Lung (tissue), 12 donors: ENCODE data around the gene ADSL. TPM values are rescaled to one million over a fixed set of nuclear protein-coding genes. Genes with fewer than 3 reads are reported as not detected.

ENCODE experiments used
- ATAC-seq: fragments of 200-7000 bp; cut with Tn5 transposase; one replicate; pipeline ENCODE4 v1.9.1; 2020; ENCODE audit warnings: moderate number of reproducible peaks; ENCODE audit not compliant: insufficient read depth, low FRiP score
- DNase-seq, 3 donors: peaks; one replicate each; pipeline ENCODE4 v3.0.0-alpha.2; 2013 to 2017
- H3K27ac ChIP-seq, 2 donors: one replicate each; pipeline ENCODE4 v1.5.1; 2013; ENCODE audit warnings: mild to moderate bottlenecking in 2 of 2, moderate library complexity in 2 of 2, control low read depth in 1 of 2, inconsistent platforms in 1 of 2, low read depth in 1 of 2, low read length in 1 of 2
- H3K27me3 ChIP-seq, 3 donors: one replicate each; pipeline ENCODE4 v1.5.1; 2013; ENCODE audit warnings: low read length in 2 of 3; ENCODE audit not compliant: control insufficient read depth in 3 of 3, insufficient read depth in 3 of 3
- H3K36me3 ChIP-seq, 4 donors: one replicate each; pipeline ENCODE4 v1.5.1; 2013; ENCODE audit warnings: low read length in 4 of 4, mild to moderate bottlenecking in 1 of 4, moderate library complexity in 1 of 4; ENCODE audit not compliant: control insufficient read depth in 4 of 4, insufficient read depth in 4 of 4
- H3K4me1 ChIP-seq, 5 donors: one replicate each; pipeline ENCODE4 v1.5.1; 2013; ENCODE audit warnings: low read length in 5 of 5, mild to moderate bottlenecking in 2 of 5, moderate library complexity in 1 of 5; ENCODE audit not compliant: control insufficient read depth in 5 of 5, insufficient read depth in 5 of 5
- H3K4me3 ChIP-seq: one replicate; pipeline ENCODE4 v1.5.1; 2013; ENCODE audit warnings: mild to moderate bottlenecking, control low read depth, moderate library complexity
- H3K9ac ChIP-seq, 2 donors: one replicate each; pipeline ENCODE4 v1.5.1; 2013; ENCODE audit warnings: low read length in 2 of 2, control low read depth in 1 of 2; ENCODE audit not compliant: insufficient read depth in 1 of 2
- H3K9me3 ChIP-seq, 4 donors: one replicate each; pipeline ENCODE4 v1.5.1; 2013; ENCODE audit warnings: low read length in 3 of 4, mild to moderate bottlenecking in 1 of 4, moderate library complexity in 1 of 4; ENCODE audit not compliant: control insufficient read depth in 4 of 4, insufficient read depth in 3 of 4
- WGBS, 2 donors: extraction: QIAGEN DNeasy Blood & Tissue Kit; methylation state at CpG; one replicate each; pipeline ENCODE4 v1.1.7; 2013; 5-methylcytosine and 5-hydroxymethylcytosine counted together
- polyA plus RNA-seq, 2 donors: library from polyadenylated mRNA; stranded (reverse); fragments of 200-250 nt; gene quantifications; one replicate each; pipeline ENCODE4 v1.2.1, GENCODE V29; 2013
- total RNA-seq, 2 donors: library from RNA; depleted of rRNA in 1 of 2; stranded (reverse); fragments of >200 nt in 1 of 2; gene quantifications; one replicate each; pipeline ENCODE4 v1.2.1, GENCODE V29; 2014 to 2021
- TF ChIP-seq, protein P1 (sequence below): IDR thresholded peaks from 2 replicates; pipeline ENCODE4 v1.5.1; 2012; ENCODE audit warnings: mild to moderate bottlenecking; ENCODE audit errors: control extremely low read depth, extremely low read depth
- donor health status: control.
- donor health status: control.
- donor health status: Bipolar disorder and iron deficiency.
- donor health status: healthy.
- donor health status: DM: yes; HTN: yes; CAD: no.

Gene ADSL
- total and polyA plus RNA-seq, 4 donors: 35.2 to 62.9 (median 43.0) TPM

DNA sequence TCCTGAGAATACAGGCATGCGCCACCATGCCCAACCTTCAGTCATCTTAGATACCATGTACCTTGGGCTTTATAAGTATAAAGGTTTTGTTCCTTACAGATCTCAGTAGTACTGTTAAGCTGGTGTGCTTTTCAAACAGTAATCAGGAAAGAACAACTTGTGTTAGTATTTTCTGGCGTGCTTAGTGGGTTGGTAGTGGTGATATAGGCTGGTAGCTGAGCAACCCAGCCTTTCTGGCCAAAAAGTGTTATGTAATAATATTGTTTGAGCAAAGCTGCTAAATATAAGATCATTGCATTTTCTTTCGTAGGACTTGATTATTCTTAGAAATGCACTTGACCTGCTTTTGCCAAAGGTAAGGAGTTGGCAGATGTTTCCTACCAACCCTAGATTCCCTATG lies 6.5 kb downstream of the ADSL start:
- TF ChIP-seq, protein P1, sequence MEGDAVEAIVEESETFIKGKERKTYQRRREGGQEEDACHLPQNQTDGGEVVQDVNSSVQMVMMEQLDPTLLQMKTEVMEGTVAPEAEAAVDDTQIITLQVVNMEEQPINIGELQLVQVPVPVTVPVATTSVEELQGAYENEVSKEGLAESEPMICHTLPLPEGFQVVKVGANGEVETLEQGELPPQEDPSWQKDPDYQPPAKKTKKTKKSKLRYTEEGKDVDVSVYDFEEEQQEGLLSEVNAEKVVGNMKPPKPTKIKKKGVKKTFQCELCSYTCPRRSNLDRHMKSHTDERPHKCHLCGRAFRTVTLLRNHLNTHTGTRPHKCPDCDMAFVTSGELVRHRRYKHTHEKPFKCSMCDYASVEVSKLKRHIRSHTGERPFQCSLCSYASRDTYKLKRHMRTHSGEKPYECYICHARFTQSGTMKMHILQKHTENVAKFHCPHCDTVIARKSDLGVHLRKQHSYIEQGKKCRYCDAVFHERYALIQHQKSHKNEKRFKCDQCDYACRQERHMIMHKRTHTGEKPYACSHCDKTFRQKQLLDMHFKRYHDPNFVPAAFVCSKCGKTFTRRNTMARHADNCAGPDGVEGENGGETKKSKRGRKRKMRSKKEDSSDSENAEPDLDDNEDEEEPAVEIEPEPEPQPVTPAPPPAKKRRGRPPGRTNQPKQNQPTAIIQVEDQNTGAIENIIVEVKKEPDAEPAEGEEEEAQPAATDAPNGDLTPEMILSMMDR: no peak
- H3K27ac ChIP-seq: no peak overlapping the region
- H3K4me3 ChIP-seq: no peak overlapping the region
- no peak overlapping the region for H3K9ac ChIP-seq
- no peaks in the 10 kb centered on the region for H3K9me3 ChIP-seq
- peaks cover under 1 to 7% (median 4%) of the 10 kb centered on the region in 5 donors for H3K4me1 ChIP-seq
- WGBS, 2 donors: 79 to 82% methylated on average over 3 of the region's 3 CpGs
- peaks cover 12 to 35% (median 17%) of the 10 kb centered on the region in 4 donors for H3K36me3 ChIP-seq
- DNase-seq: no peak
- H3K27me3 ChIP-seq: no peaks in the 10 kb centered on the region
- no peak for ATAC-seq

DNA sequence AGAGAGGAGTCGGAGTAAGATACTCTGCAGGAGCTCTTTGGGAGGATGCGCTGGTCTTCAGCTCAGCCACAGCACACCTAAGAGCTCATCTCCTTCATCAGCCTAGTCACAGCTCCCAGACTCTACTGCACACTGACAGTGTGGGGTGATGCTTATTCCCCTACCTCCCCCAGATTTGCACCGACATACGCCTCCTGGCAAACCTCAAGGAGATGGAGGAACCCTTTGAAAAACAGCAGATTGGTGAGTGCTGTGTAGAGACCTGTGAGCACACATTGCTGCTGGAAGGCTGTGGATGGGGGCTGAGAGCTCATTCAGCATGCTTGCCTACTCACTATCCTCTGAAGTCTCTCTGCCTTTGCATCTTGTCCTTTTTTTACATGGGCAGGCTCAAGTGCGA lies 14.8 kb downstream of the ADSL start:
- no peaks in the 10 kb centered on the region for H3K27me3 ChIP-seq
- no peaks in the 10 kb centered on the region for H3K9me3 ChIP-seq
- WGBS, 2 donors: 98 to 100% methylated on average over 5 of the region's 5 CpGs
- TF ChIP-seq, protein P1: no peak
- H3K27ac ChIP-seq: no peak overlapping the region
- H3K9ac ChIP-seq: no peak overlapping the region
- peaks cover 45 to 74% (median 64%) of the 10 kb centered on the region in 4 donors for H3K36me3 ChIP-seq
- no peaks in the 10 kb centered on the region for H3K4me1 ChIP-seq
- DNase-seq: no peak
- no peak for ATAC-seq
- H3K4me3 ChIP-seq: no peak overlapping the region

DNA sequence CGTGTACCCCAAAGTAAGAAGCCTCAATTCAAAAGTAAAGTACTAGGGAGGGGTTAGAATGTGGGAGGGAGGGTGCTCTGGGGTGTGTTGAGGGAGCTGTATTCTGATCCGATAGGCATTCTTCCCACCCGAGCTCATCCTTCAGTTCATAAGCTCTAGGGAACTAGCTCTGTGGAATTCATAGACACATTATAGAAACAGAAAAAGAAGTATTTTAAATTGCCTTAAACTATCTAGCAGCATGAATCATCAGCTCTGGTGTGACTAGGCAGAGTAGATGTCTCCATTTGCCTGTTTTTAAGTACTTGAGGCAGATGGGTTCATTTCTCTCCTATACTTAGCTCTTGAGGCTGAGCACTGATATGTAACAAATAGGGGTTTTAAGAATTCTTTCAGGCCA lies 16.8 kb downstream of the ADSL start:
- no peak for DNase-seq
- no peak for ATAC-seq
- no peaks in the 10 kb centered on the region for H3K4me1 ChIP-seq
- H3K36me3 ChIP-seq: peaks cover 51 to 82% (median 72%) of the 10 kb centered on the region in 4 donors
- no peak overlapping the region for H3K4me3 ChIP-seq
- TF ChIP-seq, protein P1: no peak
- no peaks in the 10 kb centered on the region for H3K9me3 ChIP-seq
- no peak overlapping the region for H3K9ac ChIP-seq
- no peak overlapping the region for H3K27ac ChIP-seq
- 94 to 97% methylated on average over 3 of the region's 3 CpGs for WGBS, 2 donors
- no peaks in the 10 kb centered on the region for H3K27me3 ChIP-seq

DNA sequence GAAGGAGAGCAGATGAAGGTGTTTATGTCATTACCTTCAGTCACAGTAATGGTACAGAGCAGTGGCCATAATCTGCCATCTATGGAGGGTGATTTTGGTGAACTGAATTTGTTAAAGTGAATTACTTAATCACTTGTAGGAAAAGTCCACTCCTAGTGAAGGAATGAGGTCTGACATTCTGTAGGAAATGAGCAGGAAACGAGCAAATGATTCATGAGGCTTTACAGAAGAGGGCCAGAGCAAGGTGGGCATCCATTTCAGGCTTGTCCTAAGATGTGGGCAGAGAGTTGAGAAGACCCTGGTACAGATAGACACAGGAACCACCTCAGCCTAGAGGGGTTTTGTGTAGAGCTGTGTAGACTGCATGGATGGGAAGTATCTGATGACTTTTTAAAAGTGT lies 18.1 kb downstream of the ADSL start:
- no peak overlapping the region for H3K4me3 ChIP-seq
- WGBS, 2 donors: 76 to 84% methylated on average over 1 of the region's 1 CpG
- H3K4me1 ChIP-seq: no peaks in the 10 kb centered on the region
- H3K27ac ChIP-seq: no peak overlapping the region
- peaks cover 49 to 71% (median 63%) of the 10 kb centered on the region in 4 donors for H3K36me3 ChIP-seq
- H3K9ac ChIP-seq: no peak overlapping the region
- TF ChIP-seq, protein P1: no peak
- ATAC-seq: no peak
- H3K9me3 ChIP-seq: no peaks in the 10 kb centered on the region
- H3K27me3 ChIP-seq: no peaks in the 10 kb centered on the region
- DNase-seq: no peak
